HEK293 (cell line): ENCODE measurements around the gene TEKTIP1.
A peak's percentile ranks its signal among the peaks of the same experiment; 100 is the strongest.
"Not testable (repeated sequence)": the region's sequence is repeated elsewhere in the genome, so short reads cannot be mapped to it uniquely, and the experiment has no call there.

ENCODE experiments used
- CTCF ChIA-PET: fragments of 350-600 bp; formaldehyde crosslinking; extraction: SDS; loops from one replicate; lab custom pipeline; 2021; ENCODE audit warnings: antibody characterized with exemption; lab: Yijun Ruan, JAX
- POLR2A ChIA-PET: fragments of 300-600 bp; formaldehyde crosslinking; extraction: SDS; loops from one replicate; lab custom pipeline; 2020; ENCODE audit warnings: antibody characterized with exemption, inconsistent platforms; lab: Yijun Ruan, JAX
- H3K27ac ChIP-seq: fragments of 200-500 bp; sonication (Bioruptor generic); 2 replicates; pipeline ENCODE4 v1.5.1; 2014; ENCODE audit warnings: low read depth, low read length, control low read depth, inconsistent platforms; ENCODE audit errors: extremely low read depth
- H3K36me3 ChIP-seq, 2 experiments: fragments of 200-500 bp in 1 of 2; sonication (Bioruptor generic) in 1 of 2; 1 replicate in 1 of 2; 2 replicates in 1 of 2; pipeline ENCODE4 v1.5.1; 2014 to 2017; ENCODE audit warnings: inconsistent platforms in 2 of 2, low read length in 2 of 2; ENCODE audit not compliant: control insufficient read depth in 2 of 2, insufficient read depth in 1 of 2
- H3K4me1 ChIP-seq: fragments of 200-500 bp; sonication (Bioruptor generic); 2 replicates; pipeline ENCODE4 v1.5.1; 2014; ENCODE audit warnings: mild to moderate bottlenecking, low read length, inconsistent platforms; ENCODE audit not compliant: control insufficient read depth, insufficient read depth
- H3K4me3 ChIP-seq: 2 replicates; pipeline ENCODE4 v1.5.1; 2011; ENCODE audit warnings: low read depth, mild to moderate bottlenecking, control low read depth, low read length, moderate library complexity
- H3K9me3 ChIP-seq: fragments of 200-500 bp; sonication (Bioruptor generic); 2 replicates; pipeline ENCODE4 v1.5.1; 2014; ENCODE audit warnings: low read depth, low read length, inconsistent platforms; ENCODE audit not compliant: control insufficient read depth, insufficient read depth
- GLIS1 ChIP-seq: fragments of 450-650 bp; formaldehyde crosslinking; IDR thresholded peaks from 2 replicates; pipeline ENCODE4 v1.5.1; 2016; ENCODE audit warnings: missing biosample characterization, missing genetic modification characterization
- GLIS2 ChIP-seq: fragments of 450-650 bp; formaldehyde crosslinking; IDR thresholded peaks from 2 replicates; pipeline ENCODE4 v1.5.1; 2016; ENCODE audit warnings: missing biosample characterization, missing genetic modification characterization
- KLF9 ChIP-seq: fragments of 450-650 bp; formaldehyde crosslinking; IDR thresholded peaks from 2 replicates; pipeline ENCODE4 v1.5.1; 2016; ENCODE audit warnings: missing biosample characterization, missing genetic modification characterization, low read depth
- PRDM1 ChIP-seq: fragments of 450-650 bp; formaldehyde crosslinking; IDR thresholded peaks from 2 replicates; pipeline ENCODE4; 2016; ENCODE audit warnings: missing biosample characterization, missing genetic modification characterization
- TCF7L2 ChIP-seq: IDR thresholded peaks from 2 replicates; pipeline ENCODE4 v1.6.1; 2011; ENCODE audit warnings: low read depth, mild to moderate bottlenecking, inconsistent platforms, low read length, moderate library complexity, borderline replicate concordance
- WT1 ChIP-seq: fragments of 450-650 bp; formaldehyde crosslinking; IDR thresholded peaks from 2 replicates; pipeline ENCODE4 v1.5.1; 2016; ENCODE audit warnings: missing biosample characterization, missing genetic modification characterization
- ZNF121 ChIP-seq: fragments of 450-650 bp; formaldehyde crosslinking; IDR thresholded peaks from 2 replicates; pipeline ENCODE4 v1.5.1; 2016; ENCODE audit warnings: missing biosample characterization, missing genetic modification characterization
- ZNF2 ChIP-seq: fragments of 450-650 bp; formaldehyde crosslinking; IDR thresholded peaks from 2 replicates; pipeline ENCODE4 v1.5.1; 2016; ENCODE audit warnings: missing biosample characterization, missing genetic modification characterization
- ZNF223 ChIP-seq: fragments of 450-650 bp; formaldehyde crosslinking; IDR thresholded peaks from 2 replicates; pipeline ENCODE4 v1.5.1; 2016; ENCODE audit warnings: missing biosample characterization, missing genetic modification characterization
- ZNF341 ChIP-seq: fragments of 450-650 bp; formaldehyde crosslinking; IDR thresholded peaks from 2 replicates; pipeline ENCODE4; 2016; ENCODE audit warnings: low read depth, missing biosample characterization, missing genetic modification characterization
- ZNF426 ChIP-seq: fragments of 450-650 bp; formaldehyde crosslinking; IDR thresholded peaks from 2 replicates; pipeline ENCODE4 v1.5.1; 2017; ENCODE audit warnings: missing biosample characterization, missing genetic modification characterization, mild to moderate bottlenecking, inconsistent platforms, moderate library complexity
- ZNF433 ChIP-seq: fragments of 450-650 bp; formaldehyde crosslinking; IDR thresholded peaks from 2 replicates; pipeline ENCODE4 v1.5.1; 2016; ENCODE audit warnings: missing biosample characterization, missing genetic modification characterization, low read depth
- ZNF48 ChIP-seq: fragments of 450-650 bp; formaldehyde crosslinking; IDR thresholded peaks from 2 replicates; pipeline ENCODE4 v1.5.1; 2016; ENCODE audit warnings: missing biosample characterization, missing genetic modification characterization
- ZNF513 ChIP-seq: fragments of 450-650 bp; IDR thresholded peaks from 2 replicates; pipeline ENCODE4 v1.5.1; 2018; ENCODE audit warnings: missing biosample characterization, missing genetic modification characterization
- ZNF529 ChIP-seq: fragments of 450-650 bp; formaldehyde crosslinking; IDR thresholded peaks from 2 replicates; pipeline ENCODE4 v1.5.1; 2017; ENCODE audit warnings: missing genetic modification characterization, missing biosample characterization; ENCODE audit not compliant: insufficient replicate concordance
- ZNF555 ChIP-seq: fragments of 450-650 bp; formaldehyde crosslinking; conservative IDR thresholded peaks from 2 replicates; pipeline ENCODE4 v1.5.1; 2017; ENCODE audit warnings: missing biosample characterization, mild to moderate bottlenecking, missing genetic modification characterization, inconsistent platforms
- ZNF707 ChIP-seq: fragments of 450-650 bp; formaldehyde crosslinking; IDR thresholded peaks from 2 replicates; pipeline ENCODE4 v1.5.1; 2016; ENCODE audit warnings: missing biosample characterization, missing genetic modification characterization
- ZNF768 ChIP-seq: fragments of 450-650 bp; formaldehyde crosslinking; IDR thresholded peaks from 2 replicates; pipeline ENCODE4 v1.5.1; 2018; ENCODE audit warnings: missing biosample characterization, mild to moderate bottlenecking, missing genetic modification characterization
- ZNF776 ChIP-seq: fragments of 450-650 bp; formaldehyde crosslinking; IDR thresholded peaks from 2 replicates; pipeline ENCODE4 v1.5.0; 2017; ENCODE audit warnings: missing biosample characterization, missing genetic modification characterization, borderline replicate concordance
- TF ChIP-seq, protein P1 (sequence below): fragments of 450-650 bp; formaldehyde crosslinking; IDR thresholded peaks from 2 replicates; pipeline ENCODE4 v1.5.1; 2017; ENCODE audit warnings: missing biosample characterization, missing genetic modification characterization

TEKTIP1 gene

GRCh38 chr19:3578390-3578789 is 39.4 kb downstream of the TEKTIP1 start (continued):
- TF ChIP-seq ZNF707 = no peak
- TF ChIP-seq ZNF223 = no peak
- TF ChIP-seq ZNF768 (tag by site-specific recombination) = no peak
- TF ChIP-seq ZNF555 (tag by site-specific recombination) = no peak
- peak; percentile 37; the same call in 1 of the 2 replicates for TF ChIP-seq KLF9 (tag by site-specific recombination)

DNA sequence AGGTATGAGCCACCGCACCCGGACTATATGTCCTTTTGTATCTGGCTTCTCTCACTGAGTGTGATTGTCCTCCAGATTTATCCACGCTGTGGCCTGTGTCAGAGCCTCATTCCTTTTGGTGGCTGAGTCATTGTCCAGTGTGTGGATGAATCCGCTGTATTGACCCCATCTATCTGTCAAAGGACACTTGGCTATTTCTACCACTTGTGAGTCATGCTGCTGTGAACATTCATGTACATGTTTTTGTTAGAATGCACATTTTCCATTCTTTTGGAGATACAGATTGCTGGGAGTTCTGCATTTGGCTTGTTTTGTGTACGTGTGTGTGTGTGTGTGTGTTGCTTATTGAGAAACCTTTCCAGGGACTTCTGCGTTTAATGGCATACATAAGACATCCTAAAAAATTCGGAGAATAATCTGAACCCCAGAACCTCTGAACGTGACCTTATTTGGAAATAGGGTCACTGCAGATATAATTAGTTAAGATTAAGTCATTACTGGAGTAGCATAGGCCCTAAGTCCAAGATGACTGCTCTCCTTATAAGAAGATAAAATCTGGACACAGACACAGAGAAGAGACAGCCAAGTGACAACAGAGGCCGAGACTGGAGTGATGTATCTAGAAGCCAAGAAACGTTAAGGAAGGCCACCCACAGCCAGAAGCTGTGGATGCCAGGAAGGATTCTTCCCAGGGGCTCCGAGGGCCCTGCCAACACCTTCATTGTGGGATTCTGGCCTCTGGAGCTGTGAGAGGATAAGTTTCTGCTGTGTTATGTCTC is 41.4 kb downstream of the TEKTIP1 start:
- POLR2A ChIA-PET = interaction anchor here (0.7 kb wide), 1 partner anchor 47 kb away, joined by 5 read pairs; no protein-coding TSS in a partner anchor
- no peak overlapping the region for H3K4me3 ChIP-seq
- TF ChIP-seq ZNF48 (tag by site-specific recombination) (no peak), ZNF433 (tag by site-specific recombination) (no peak), ZNF2 (no peak), ZNF555 (tag by site-specific recombination) (no peak)
- TF ChIP-seq, protein P1, sequence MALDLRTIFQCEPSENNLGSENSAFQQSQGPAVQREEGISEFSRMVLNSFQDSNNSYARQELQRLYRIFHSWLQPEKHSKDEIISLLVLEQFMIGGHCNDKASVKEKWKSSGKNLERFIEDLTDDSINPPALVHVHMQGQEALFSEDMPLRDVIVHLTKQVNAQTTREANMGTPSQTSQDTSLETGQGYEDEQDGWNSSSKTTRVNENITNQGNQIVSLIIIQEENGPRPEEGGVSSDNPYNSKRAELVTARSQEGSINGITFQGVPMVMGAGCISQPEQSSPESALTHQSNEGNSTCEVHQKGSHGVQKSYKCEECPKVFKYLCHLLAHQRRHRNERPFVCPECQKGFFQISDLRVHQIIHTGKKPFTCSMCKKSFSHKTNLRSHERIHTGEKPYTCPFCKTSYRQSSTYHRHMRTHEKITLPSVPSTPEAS (tag by site-specific recombination) = peak; percentile 33; the same call in 1 of the 2 replicates
- no peaks in the 10 kb centered on the region for H3K9me3 ChIP-seq
- H3K36me3 ChIP-seq = peaks cover 5 to 13% of the 10 kb centered on the region in 2 experiments; a peak in 2 of 3 replicates
- H3K27ac ChIP-seq = no peak overlapping the region
- H3K4me1 ChIP-seq = no peaks in the 10 kb centered on the region
- CTCF ChIA-PET = interaction anchor here (0.7 kb wide), 1 partner anchor 188 kb away, joined by 3 read pairs; no protein-coding TSS in a partner anchor

DNA sequence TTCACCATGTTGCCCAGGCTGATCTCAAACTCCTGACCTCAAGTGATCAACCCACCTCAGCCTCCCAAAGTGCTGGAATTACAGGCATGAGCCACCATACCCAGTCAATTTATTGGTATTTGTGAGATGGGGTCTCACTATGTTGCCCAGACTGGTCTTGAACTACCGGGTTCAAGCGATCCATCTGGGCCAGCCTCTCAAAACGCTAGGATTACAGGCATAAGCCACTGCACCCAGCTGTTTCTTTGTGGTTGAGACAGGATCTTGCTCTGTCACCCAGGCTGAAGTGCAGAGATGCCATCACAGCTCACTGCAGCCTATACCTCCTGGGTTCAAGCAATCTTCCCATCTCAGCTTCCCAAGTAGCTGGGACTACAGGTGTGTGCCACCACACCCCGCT is 42.8 kb downstream of the TEKTIP1 start:
- not testable (repeated sequence) for H3K27ac ChIP-seq, H3K9me3 ChIP-seq, H3K36me3 ChIP-seq, H3K4me1 ChIP-seq, H3K4me3 ChIP-seq
- peak; percentile 60; the same call in 1 of the 2 replicates for TF ChIP-seq ZNF121
- ChIA-PET CTCF (interaction anchor here (0.9 kb wide), 1 partner anchor 27 kb away, joined by 3 read pairs; no protein-coding TSS in a partner anchor), POLR2A (interaction anchor here (0.6 to 1.3 kb wide), 3 partner anchors 11 to 30 kb away, joined by 3 to 4 read pairs (median 3); no protein-coding TSS in a partner anchor)

DNA sequence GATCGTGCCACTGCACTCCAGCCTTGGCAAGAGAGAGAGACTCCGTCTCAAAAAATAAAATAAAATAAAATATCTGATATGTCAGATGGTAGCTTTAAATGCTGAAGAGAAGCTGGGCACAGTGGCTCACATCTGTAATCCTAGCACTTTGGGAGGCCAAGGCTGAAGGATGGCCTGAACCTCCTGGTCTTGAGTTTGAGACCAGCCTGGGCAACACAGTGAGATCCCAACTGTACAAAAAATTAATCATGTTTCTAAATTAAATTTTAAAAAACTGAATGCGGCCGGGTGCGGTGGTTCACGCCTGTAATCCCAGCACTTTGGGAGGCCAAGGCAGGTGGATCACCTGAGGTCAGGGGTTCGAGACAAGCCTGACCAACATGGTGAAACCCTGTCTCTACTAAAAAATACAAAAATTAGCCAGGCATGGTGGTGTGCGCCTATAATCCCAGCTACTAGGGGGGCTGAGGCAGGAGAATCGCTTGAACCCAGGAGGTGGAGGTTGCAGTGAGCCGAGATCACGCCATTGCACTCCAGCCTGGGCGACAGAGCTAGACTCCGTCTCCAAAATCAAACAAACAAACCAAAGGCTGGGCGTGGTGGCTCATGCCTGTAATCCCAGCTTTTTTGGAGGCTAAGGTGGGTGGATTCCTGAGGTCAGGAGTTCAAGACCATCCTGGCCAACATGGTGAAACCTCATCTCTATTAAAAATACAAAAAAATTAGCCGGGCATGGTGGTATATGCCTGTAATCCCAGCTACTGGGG is 45.2 kb downstream of the TEKTIP1 start:
- CTCF ChIA-PET = interaction anchor here (0.5 to 1.8 kb wide), 5 partner anchors 8 to 39 kb away, joined by 3 to 5 read pairs (median 3); no protein-coding TSS in a partner anchor
- H3K4me1 ChIP-seq, H3K4me3 ChIP-seq, H3K36me3 ChIP-seq, H3K9me3 ChIP-seq, H3K27ac ChIP-seq: not testable (repeated sequence)
- POLR2A ChIA-PET = interaction anchor here (2.2 kb wide), 1 partner anchor 10 kb away, joined by 13 read pairs; no protein-coding TSS in a partner anchor
- peak; percentile 65; the same call in 1 of the 2 replicates for TF ChIP-seq ZNF121

DNA sequence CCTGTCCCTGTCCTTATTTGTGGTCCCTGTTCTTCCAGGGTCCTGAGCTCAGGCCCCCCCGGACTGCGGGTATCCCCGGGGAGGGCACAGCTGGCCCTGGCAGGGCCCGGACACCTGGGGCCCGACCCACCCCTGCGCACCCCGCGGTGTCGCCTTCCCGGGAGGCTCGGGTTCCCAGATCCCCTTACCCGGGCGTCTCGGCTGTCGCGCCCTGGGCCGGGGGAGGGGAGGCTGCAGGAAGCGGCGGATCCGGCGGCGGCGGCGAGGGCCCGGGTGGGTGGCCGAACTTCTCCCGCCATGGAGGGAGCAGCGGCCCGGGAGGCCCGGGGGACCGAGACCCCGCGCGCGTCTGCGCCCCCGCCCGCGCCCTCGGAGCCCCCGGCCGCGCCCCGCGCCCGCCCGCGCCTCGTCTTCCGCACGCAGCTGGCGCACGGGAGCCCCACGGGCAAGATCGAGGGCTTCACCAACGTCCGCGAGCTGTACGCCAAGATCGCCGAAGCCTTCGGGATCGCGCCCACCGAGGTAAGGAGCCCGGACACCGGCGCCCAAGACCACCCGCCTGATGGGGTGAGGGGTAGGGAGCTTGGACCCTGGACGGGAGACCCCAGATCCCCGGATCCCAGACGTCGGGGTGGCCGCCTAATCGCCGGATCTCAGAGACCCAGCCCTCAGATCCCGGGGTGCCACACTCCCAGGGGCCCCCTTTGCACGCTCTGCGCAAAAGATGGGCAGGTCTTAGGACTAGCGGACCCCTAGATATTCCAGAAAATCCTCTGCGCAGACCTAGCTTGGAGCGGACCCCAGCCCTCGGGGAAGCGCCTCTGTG is 46.5 kb downstream of the TEKTIP1 start, which contains the start of gene GIPC3:
TSS of gene GIPC3 (plus strand) at position 178 of the 826 bp plus-strand sequence. CDS start at position 298, 120 bp downstream.
- ChIA-PET POLR2A (interaction anchor here (2.2 kb wide), 1 partner anchor 12 kb away, joined by 13 read pairs; no protein-coding TSS in a partner anchor), CTCF (interaction anchor here (0.7 to 1.8 kb wide), 7 partner anchors 10 to 200 kb away, joined by 3 to 6 read pairs (median 3); no protein-coding TSS in a partner anchor)
- H3K36me3 ChIP-seq = no peaks in the 10 kb centered on the region
- no peak within 1 kb of the TSS for H3K27ac ChIP-seq
- H3K9me3 ChIP-seq = no peaks in the 10 kb centered on the region
- H3K4me3 ChIP-seq = no peak within 1 kb of the TSS
- no peaks in the 10 kb centered on the region for H3K4me1 ChIP-seq
- TF ChIP-seq ZNF513 (no peak), WT1 (tag by site-specific recombination) (no peak), ZNF341 (tag by site-specific recombination) (no peak), ZNF426 (tag by site-specific recombination) (no peak), TCF7L2 (no peak), ZNF776 (no peak), GLIS1 (tag by site-specific recombination) (peak; percentile 70), PRDM1 (tag by site-specific recombination) (no peak), GLIS2 (0 out of 2 replicates have a peak, but pooled peaks have one; percentile 17), ZNF529 (tag by site-specific recombination) (no peak)
